H1 (cell line): Measurements from ENCODE around the gene LHX8. TPM values are rescaled to one million over a fixed set of nuclear protein-coding genes. Genes with fewer than 3 reads are reported as not detected.

Source experiments
- CTCF ChIA-PET: fragments of 300-600 bp; sonication (Branson Sonifier 250); formaldehyde crosslinking; loops from one replicate; lab custom pipeline; 2021; ENCODE audit not compliant: partially characterized antibody; lab: Charles Lee
- POLR2A ChIA-PET: fragments of 300-600 bp; sonication (Branson Sonifier 250); formaldehyde crosslinking; loops from one replicate; lab custom pipeline; 2021; ENCODE audit warnings: inconsistent platforms; ENCODE audit not compliant: partially characterized antibody; lab: Charles Lee
- DNase-seq, 2 experiments: peaks; one replicate each; pipeline versions ENCODE4 v3.0.0 to v3.0.0-alpha.2; 2010 to 2022; ENCODE audit warnings: low spot score in 2 of 2, low read depth in 1 of 2, mixed read lengths in 1 of 2
- FAIRE-seq: peaks from 2 replicates; lab custom pipeline; 2011; peaks lifted over from hg19 to GRCh38; lab: Jason Lieb, UNC
- H2AFZ ChIP-seq: 2 replicates; pipeline ENCODE4 v1.8.1; 2012; ENCODE audit warnings: low read length, inconsistent platforms
- H2AK5ac ChIP-seq: 2 replicates; pipeline ENCODE4 v1.6.1; 2013; ENCODE audit warnings: low read depth, low read length
- H2BK120ac ChIP-seq: replicated peaks from 2 replicates; pipeline ENCODE3; 2013; ENCODE audit warnings: low read depth, low read length, inconsistent platforms
- H2BK12ac ChIP-seq: 2 replicates; pipeline ENCODE4 v1.6.1; 2013; ENCODE audit warnings: low read depth, low read length
- H2BK15ac ChIP-seq: 2 replicates; pipeline ENCODE4 v1.6.1; 2013; ENCODE audit warnings: low read length
- H2BK20ac ChIP-seq: 2 replicates; pipeline ENCODE4 v1.6.1; 2013; ENCODE audit warnings: low read length
- H2BK5ac ChIP-seq: 2 replicates; pipeline ENCODE4 v1.6.1; 2013; ENCODE audit warnings: low read depth, low read length
- H3K14ac ChIP-seq: 2 replicates; pipeline ENCODE4 v1.6.1; 2013; ENCODE audit warnings: inconsistent platforms; ENCODE audit not compliant: insufficient read length
- H3K18ac ChIP-seq: 2 replicates; pipeline ENCODE4 v1.6.1; 2013; ENCODE audit warnings: low read length; ENCODE audit errors: extremely low read depth
- H3K23ac ChIP-seq: 2 replicates; pipeline ENCODE4 v1.6.1; 2013; ENCODE audit warnings: inconsistent platforms; ENCODE audit not compliant: insufficient read length
- H3K23me2 ChIP-seq: 2 replicates; pipeline ENCODE4 v1.6.1; 2013; ENCODE audit warnings: low read depth, low read length
- H3K27ac ChIP-seq: 2 replicates; pipeline ENCODE4 v1.6.1; 2011; ENCODE audit warnings: low read depth, low read length, inconsistent platforms
- H3K27me3 ChIP-seq, 4 experiments: replicated peaks in 1 of 4; 1 replicate in 1 of 4; 2 replicates in 3 of 4; pipeline versions ENCODE4 v1.6.1 to v1.8.1; 2011 to 2013; ENCODE audit warnings: low read length in 3 of 4, mild to moderate bottlenecking in 3 of 4, inconsistent platforms in 2 of 4, mixed read lengths in 2 of 4, moderate library complexity in 1 of 4; ENCODE audit not compliant: control insufficient read depth in 3 of 4, insufficient read depth in 3 of 4; ENCODE audit errors: extremely low read depth in 1 of 4
- H3K36me3 ChIP-seq, 4 experiments: 2 replicates each; pipeline versions ENCODE4 v1.6.1 to v1.8.1; 2011 to 2013; ENCODE audit warnings: mild to moderate bottlenecking in 4 of 4, low read length in 3 of 4, moderate library complexity in 2 of 4, control low read depth in 1 of 4, inconsistent platforms in 1 of 4; ENCODE audit not compliant: insufficient read depth in 4 of 4, control insufficient read depth in 2 of 4
- H3K4ac ChIP-seq: replicated peaks from 2 replicates; pipeline ENCODE3; 2013; ENCODE audit warnings: low read length, low read depth, mixed read lengths, inconsistent platforms; ENCODE audit not compliant: insufficient read length
- H3K4me1 ChIP-seq, 4 experiments: replicated peaks in 1 of 4; 1 replicate in 1 of 4; 2 replicates in 3 of 4; pipeline versions ENCODE4 v1.6.1 to v1.8.1; 2011 to 2013; ENCODE audit warnings: low read length in 3 of 4, inconsistent platforms in 2 of 4, mixed read lengths in 1 of 4; ENCODE audit not compliant: insufficient read depth in 4 of 4, control insufficient read depth in 3 of 4
- H3K4me2 ChIP-seq, 2 experiments: 2 replicates each; pipeline versions ENCODE4 v1.6.1 to v1.8.1; 2011 to 2013; ENCODE audit warnings: low read depth in 2 of 2, low read length in 2 of 2, control low read depth in 1 of 2, inconsistent platforms in 1 of 2, mild to moderate bottlenecking in 1 of 2; ENCODE audit not compliant: insufficient read depth in 1 of 2
- H3K4me3 ChIP-seq, 4 experiments: fragments of 200-600, 300-600 bp in 1 of 4; sonication (generic), shearing (Covaris generic), sonication (Bioruptor Twin) in 1 of 4; 2 replicates each; pipeline versions ENCODE4 v1.5.1 to v1.8.1; 2011 to 2016; ENCODE audit warnings: low read length in 4 of 4, low read depth in 3 of 4, control low read depth in 2 of 4, inconsistent platforms in 2 of 4, mild to moderate bottlenecking in 2 of 4, mixed read lengths in 1 of 4, moderate library complexity in 1 of 4; ENCODE audit not compliant: insufficient read depth in 2 of 4; ENCODE audit errors: extremely low read depth in 1 of 4
- H3K56ac ChIP-seq: replicated peaks from 2 replicates; pipeline ENCODE3; 2013; ENCODE audit warnings: low read depth, mild to moderate bottlenecking, mixed read lengths, low read length, inconsistent platforms; ENCODE audit not compliant: insufficient read length
- H3K79me1 ChIP-seq: 2 replicates; pipeline ENCODE4 v1.6.1; 2013; ENCODE audit warnings: low read depth, low read length, control low read depth
- H3K79me2 ChIP-seq, 2 experiments: 2 replicates each; pipeline versions ENCODE4 v1.6.1 to v1.8.1; 2012 to 2013; ENCODE audit warnings: low read length in 2 of 2, mild to moderate bottlenecking in 2 of 2, inconsistent platforms in 1 of 2; ENCODE audit not compliant: insufficient read depth in 2 of 2, control insufficient read depth in 1 of 2
- H3K9ac ChIP-seq, 4 experiments: replicated peaks in 1 of 4; 1 replicate in 1 of 4; 2 replicates in 3 of 4; pipeline versions ENCODE4 v1.6.1 to v1.8.1; 2011 to 2013; ENCODE audit warnings: low read depth in 3 of 4, low read length in 3 of 4, control low read depth in 2 of 4, mild to moderate bottlenecking in 2 of 4, moderate library complexity in 2 of 4, inconsistent platforms in 1 of 4; ENCODE audit errors: extremely low read depth in 1 of 4
- H3K9me3 ChIP-seq, 2 experiments: 2 replicates each; pipeline versions ENCODE4 v1.6.1 to v1.8.1; 2012 to 2013; ENCODE audit warnings: mild to moderate bottlenecking in 2 of 2, moderate library complexity in 2 of 2, control low read depth in 1 of 2, inconsistent platforms in 1 of 2, low read depth in 1 of 2, low read length in 1 of 2, mixed read lengths in 1 of 2; ENCODE audit not compliant: insufficient read depth in 2 of 2
- H4K20me1 ChIP-seq, 2 experiments: replicated peaks in 1 of 2; 2 replicates each; pipeline versions ENCODE3 to v1.8.1; 2011 to 2013; ENCODE audit warnings: inconsistent platforms in 2 of 2, low read length in 2 of 2, mild to moderate bottlenecking in 1 of 2; ENCODE audit not compliant: insufficient read depth in 2 of 2, control insufficient read depth in 1 of 2
- H4K5ac ChIP-seq: 2 replicates; pipeline ENCODE4 v1.6.1; 2013; ENCODE audit warnings: low read length, low read depth, mixed read lengths, inconsistent platforms; ENCODE audit not compliant: insufficient read length
- H4K8ac ChIP-seq: 2 replicates; pipeline ENCODE4 v1.8.0; 2013; ENCODE audit warnings: mild to moderate bottlenecking, moderate library complexity, low read length, inconsistent platforms; ENCODE audit not compliant: insufficient read depth; ENCODE audit errors: extremely low read depth
- H4K91ac ChIP-seq: replicated peaks from 2 replicates; pipeline ENCODE3; 2013; ENCODE audit warnings: low read length, mixed read lengths, inconsistent platforms; ENCODE audit not compliant: insufficient read length
- ASH2L ChIP-seq: fragments of 200-600, 300-600 bp; sonication (generic); IDR thresholded peaks from one replicate; pipeline ENCODE4 v1.7.1; 2017; ENCODE audit warnings: low read length
- CBX5 ChIP-seq: fragments of 300-800, 300-1000 bp; sonication (generic); IDR thresholded peaks from 2 replicates; pipeline ENCODE4 v1.7.1; 2016; ENCODE audit warnings: antibody characterized with exemption, low read length, low read depth
- SP2 ChIP-seq: IDR thresholded peaks from 2 replicates; pipeline ENCODE4 v1.6.1; 2012; ENCODE audit warnings: mild to moderate bottlenecking, low read length, inconsistent platforms
- TCF12 ChIP-seq: IDR thresholded peaks from 2 replicates; pipeline ENCODE4 v1.6.1; 2011; ENCODE audit warnings: low read depth, mild to moderate bottlenecking, low read length
- TEAD4 ChIP-seq: IDR thresholded peaks from 2 replicates; pipeline ENCODE4 v1.6.1; 2012; ENCODE audit warnings: low read depth, low read length, inconsistent platforms, mixed read lengths
- WGBS, 2 experiments: shearing (Covaris generic) in 1 of 2; methylation state at CpG; one replicate each; pipeline versions ENCODE4 v1.1.6 to v1.1.7; 2013 to 2015; ENCODE audit warnings: low lambda C conversion rate in 2 of 2, mixed read lengths in 2 of 2, inconsistent platforms in 1 of 2, low coverage in 1 of 2, missing lambda C conversion rate in 1 of 2; ENCODE audit not compliant: insufficient replicate concordance in 2 of 2, insufficient coverage in 1 of 2, insufficient read length in 1 of 2; ENCODE audit errors: extremely low coverage in 1 of 2, missing lambda C conversion rate in 1 of 2; 5-methylcytosine and 5-hydroxymethylcytosine counted together
- polyA plus RNA-seq, 7 experiments: library from polyadenylated mRNA; depleted of rRNA in 3 of 7; stranded (reverse) in 5 of 7; unstranded in 2 of 7; fragments of >200 nt in 5 of 7; fragments of 200-250 nt in 2 of 7; gene quantifications; 1 replicate in 5 of 7; 2 replicates in 1 of 7; 4 replicates in 1 of 7; pipeline versions ENCODE4 v1.2.1 to v1.2.3, GENCODE V29; 2011 to 2013; ENCODE audit warnings: missing spikeins in 2 of 7, mixed read lengths in 2 of 7
- total RNA-seq: library from RNA; stranded (reverse); fragmentation: NEBNext Ultra II Directional; extraction: Animal tissue kit (Norgen Biotek cat#: 25700); gene quantifications from 2 replicates; pipeline ENCODE4 v1.2.1, GENCODE V29; 2021

LHX8 gene
- total and polyA plus RNA-seq, 2 of the 8 experiments (the other 6 are each of a cell fraction or from before 2014, with no cell fraction given): 0.50 to 1.2 TPM

DNA sequence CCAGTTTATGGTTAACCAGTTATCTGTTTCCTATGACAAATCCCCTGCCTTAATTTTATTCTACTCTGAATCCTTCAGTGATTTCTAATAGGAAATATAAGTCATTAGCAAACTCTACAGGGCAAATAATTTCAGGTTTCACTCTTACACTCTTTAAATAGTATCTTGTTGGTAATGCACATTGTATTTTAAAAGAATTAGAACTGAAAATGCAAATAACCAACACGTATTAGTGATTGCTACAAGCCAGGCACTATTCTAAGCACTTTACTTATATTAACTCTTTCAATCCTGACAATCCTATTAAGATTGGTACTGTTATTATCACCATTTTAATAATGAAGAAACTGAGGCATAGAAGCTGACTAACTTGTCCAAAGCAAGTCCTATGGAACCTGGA is 48.3 kb upstream of the LHX8 start:
- DNase-seq: no peak
- Histone ChIP-seq H3K4me1 (peaks cover 0 to 18% (median 9%) of the 10 kb centered on the region in 4 experiments; a peak in 5 of 7 replicates), H3K36me3 (no peaks in the 10 kb centered on the region), H3K56ac (no peak overlapping the region), H3K23me2 (no peaks in the 10 kb centered on the region), H3K79me1 (no peaks in the 10 kb centered on the region), H4K5ac (no peak overlapping the region), H3K4me3 (no peak overlapping the region), H3K14ac (no peak overlapping the region), H2BK120ac (no peak overlapping the region), H3K23ac (no peak overlapping the region)
- FAIRE-seq: no peak
- CTCF ChIA-PET: no interaction called here
- TF ChIP-seq TEAD4 (no peak), CBX5 (no peak), SP2 (no peak), ASH2L (no peak), TCF12 (no peak)
- TF ChIP-seq, all 59 proteins: peak for 0
- Histone ChIP-seq H3K18ac (no peak overlapping the region), H2BK12ac (no peak overlapping the region), H2BK5ac (no peak overlapping the region), H3K4ac (no peak overlapping the region), H2AFZ (no peak overlapping the region), H3K9ac (no peak overlapping the region), H3K4me2 (no peak overlapping the region), H2BK15ac (no peak overlapping the region), H3K27ac (no peak overlapping the region), H3K27me3 (peaks cover 0 to 1% (median 0%) of the 10 kb centered on the region in 4 experiments; a peak in 3 of 7 replicates), H4K8ac (no peak overlapping the region), H4K20me1 (no peaks in the 10 kb centered on the region), H2AK5ac (no peak overlapping the region), H4K91ac (no peak overlapping the region), H3K9me3 (no peaks in the 10 kb centered on the region), H3K79me2 (no peaks in the 10 kb centered on the region), H2BK20ac (no peak overlapping the region)
- POLR2A ChIA-PET: no interaction called here
- 83% methylated on average over 1 of the region's 1 CpG; no CpG with 5 or more reads in 1 of the 2 experiments for WGBS, 2 experiments
